Naive thymus-derived CD4-positive, alpha-beta T cell (primary cell): Measurements from ENCODE around the gene CBX5. TPM values are rescaled to one million over a fixed set of nuclear protein-coding genes. Genes with fewer than 3 reads are reported as not detected.

Experiments used
- ATAC-seq: fragments of 150-1000 bp; cut with Tn5 transposase; 2 replicates; pipeline ENCODE4 v1.10.0; 2021; ENCODE audit warnings: mild to moderate bottlenecking, moderate library complexity
- CTCF ChIA-PET: fragments of 350-600 bp; sonication (Branson Sonifier 250); formaldehyde crosslinking; loops from one replicate; lab custom pipeline; 2021; ENCODE audit warnings: antibody characterized with exemption; lab: Charles Lee
- POLR2A ChIA-PET: fragments of 350-600 bp; sonication (Branson Sonifier 250); formaldehyde crosslinking; loops from one replicate; lab custom pipeline; 2021; ENCODE audit warnings: antibody characterized with exemption, inconsistent platforms; lab: Charles Lee
- DNase-seq, 9 donors: peaks; one replicate each; pipeline versions ENCODE4 v3.0.0 to v3.0.0-alpha.2; 2020 to 2022; ENCODE audit warnings: mixed read lengths in 1 of 9
- H3K27ac ChIP-seq: one replicate; pipeline ENCODE4 v1.7.0; 2013; ENCODE audit warnings: mild to moderate bottlenecking, low read depth, low read length, moderate library complexity
- H3K27me3 ChIP-seq, 2 donors: one replicate each; pipeline ENCODE4 v1.7.0; 2013; ENCODE audit warnings: low read length in 2 of 2, mild to moderate bottlenecking in 2 of 2, moderate library complexity in 2 of 2; ENCODE audit not compliant: control insufficient read depth in 2 of 2, insufficient read depth in 2 of 2
- H3K36me3 ChIP-seq, 3 experiments: 1 replicate in 2 of 3; 2 replicates in 1 of 3; pipeline ENCODE4 v1.7.0; 2013; ENCODE audit warnings: low read length in 3 of 3, mild to moderate bottlenecking in 3 of 3, moderate library complexity in 1 of 3; ENCODE audit not compliant: insufficient read depth in 3 of 3, control insufficient read depth in 2 of 3
- H3K4me1 ChIP-seq, 2 donors: one replicate each; pipeline ENCODE4 v1.7.0; 2013; ENCODE audit warnings: low read length in 2 of 2, mild to moderate bottlenecking in 2 of 2, moderate library complexity in 1 of 2; ENCODE audit not compliant: control insufficient read depth in 2 of 2, insufficient read depth in 2 of 2
- H3K4me3 ChIP-seq: 2 replicates; pipeline ENCODE4 v1.7.0; 2013; ENCODE audit warnings: mild to moderate bottlenecking, low read length
- H3K9me3 ChIP-seq, 3 experiments: 1 replicate in 2 of 3; 2 replicates in 1 of 3; pipeline ENCODE4 v1.7.0; 2013; ENCODE audit warnings: low read length in 3 of 3; ENCODE audit not compliant: control insufficient read depth in 2 of 3
- H3K27ac Mint-ChIP-seq, 9 donors: one replicate each; pipeline ENCODE4 v1.8.0; 2020 to 2022; ENCODE audit warnings: mixed read lengths in 9 of 9, mild to moderate bottlenecking in 8 of 9, moderate library complexity in 5 of 9, inconsistent platforms in 2 of 9
- H3K27me3 Mint-ChIP-seq, 5 donors: one replicate each; pipeline ENCODE4 v1.8.0; 2021 to 2022; ENCODE audit warnings: mixed read lengths in 5 of 5, mild to moderate bottlenecking in 1 of 5
- H3K36me3 Mint-ChIP-seq, 5 donors: one replicate each; pipeline ENCODE4 v1.8.0; 2020 to 2022; ENCODE audit warnings: mixed read lengths in 5 of 5, mild to moderate bottlenecking in 3 of 5, inconsistent platforms in 1 of 5
- H3K4me1 Mint-ChIP-seq, 7 donors: one replicate each; pipeline ENCODE4 v1.8.0; 2020 to 2022; ENCODE audit warnings: mixed read lengths in 7 of 7, mild to moderate bottlenecking in 3 of 7, inconsistent platforms in 1 of 7
- H3K4me3 Mint-ChIP-seq, 10 donors: one replicate each; pipeline ENCODE4 v1.8.0; 2020 to 2022; ENCODE audit warnings: mild to moderate bottlenecking in 10 of 10, mixed read lengths in 10 of 10, moderate library complexity in 6 of 10, inconsistent platforms in 2 of 10
- H3K9me3 Mint-ChIP-seq, 11 donors: one replicate each; pipeline ENCODE4 v1.8.0; 2020 to 2022; ENCODE audit warnings: mixed read lengths in 11 of 11, mild to moderate bottlenecking in 4 of 11, inconsistent platforms in 1 of 11, moderate library complexity in 1 of 11
- intact Hi-C, 2 donors: fragments of 100-400 bp; cut with micrococcal nuclease; formaldehyde crosslinking; loops; one replicate each; pipeline ENCODE4 v1.15.1; 2023
- polyA plus RNA-seq, 2 donors: library from polyadenylated mRNA; unstranded; fragments of 300-500 nt; fragmentation: Illumina TruSeq; gene quantifications; one replicate each; pipeline ENCODE4 v1.2.3, GENCODE V29; 2021
- total RNA-seq, 6 experiments: library from RNA in 5 of 6; stranded (reverse) in 5 of 6; gene quantifications; 1 replicate in 5 of 6; 2 replicates in 1 of 6; pipeline ENCODE4 v1.2.3 and lab custom pipeline; 2021 to 2026

The CBX5 gene
- total and polyA plus RNA-seq, 7 experiments from 2014 or later, result 28.2 to 133 (median 51.9) TPM

DNA sequence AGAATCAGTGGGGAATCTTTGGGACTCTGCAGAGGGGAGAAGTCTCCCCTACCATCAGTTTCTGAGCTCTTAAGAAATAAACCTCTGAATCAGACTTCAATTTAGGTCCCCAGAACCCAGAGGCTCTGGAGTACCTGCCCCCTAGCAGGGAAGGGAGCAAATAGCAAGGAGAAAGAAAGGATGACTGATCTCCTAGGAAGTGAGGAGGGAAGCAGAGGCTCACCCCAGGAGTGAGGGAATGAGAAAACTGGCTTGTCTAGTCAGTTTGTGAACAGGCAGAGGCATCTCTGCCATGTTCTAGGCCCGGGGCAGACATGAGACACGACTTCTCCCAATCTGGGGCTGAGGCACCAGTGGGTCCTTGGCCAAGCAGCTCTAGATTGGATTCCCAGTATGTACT is 66.8 kb downstream of the CBX5 start:
- H3K27me3 Mint-ChIP-seq, result peaks cover 8 to 35% (median 12%) of the 10 kb centered on the region in 5 donors
- H3K4me3 Mint-ChIP-seq, result no peak overlapping the region
- no peak overlapping the region for H3K27ac Mint-ChIP-seq

GRCh38 chr12:54211920-54212319 is 68.0 kb downstream of the CBX5 start:
- Mint-ChIP-seq H3K36me3 (no peaks in the 10 kb centered on the region), H3K27me3 (peaks cover 12 to 36% (median 17%) of the 10 kb centered on the region in 5 donors), H3K4me1 (peaks cover 14 to 29% (median 20%) of the 10 kb centered on the region in 7 donors), H3K4me3 (no peak overlapping the region), H3K9me3 (no peaks in the 10 kb centered on the region), H3K27ac (no peak overlapping the region)
- Histone ChIP-seq H3K4me1 (peaks cover 19 to 27% of the 10 kb centered on the region in 2 donors), H3K27me3 (no peaks in the 10 kb centered on the region), H3K9me3 (no peaks in the 10 kb centered on the region), H3K4me3 (no peak overlapping the region), H3K27ac (no peak overlapping the region), H3K36me3 (no peaks in the 10 kb centered on the region)
- CTCF ChIA-PET, result interaction anchor here (0.9 to 1.3 kb wide), 3 partner anchors 9 to 205 kb away, joined by 3 to 5 read pairs (median 4); no protein-coding TSS in a partner anchor
- no peak for DNase-seq
- intact Hi-C loops, result loop anchor here in 1 of 2 donors (5.0 to 10.0 kb wide), 2 partner anchors 465 to 1597 kb away; partner anchors contain the start of gene KRT73
- ATAC-seq, result no peak
- POLR2A ChIA-PET, result no interaction called here

More for the DNA sequence above, 66.8 kb downstream of the CBX5 start:
- Histone ChIP-seq H3K27ac (no peak overlapping the region), H3K9me3 (no peaks in the 10 kb centered on the region), H3K4me1 (peaks cover 25 to 35% of the 10 kb centered on the region in 2 donors), H3K4me3 (no peak overlapping the region), H3K27me3 (no peaks in the 10 kb centered on the region), H3K36me3 (no peaks in the 10 kb centered on the region)
- intact Hi-C loops, result loop anchor here in 1 of 2 donors (5.0 to 10.0 kb wide), 2 partner anchors 466 to 1598 kb away; partner anchors contain the start of gene KRT73
- POLR2A ChIA-PET, result no interaction called here
- Mint-ChIP-seq H3K9me3 (no peaks in the 10 kb centered on the region), H3K4me1 (peaks cover 13 to 40% (median 26%) of the 10 kb centered on the region in 7 donors), H3K36me3 (no peaks in the 10 kb centered on the region)
- CTCF ChIA-PET, result interaction anchor here (0.6 to 3.2 kb wide), 5 partner anchors 11 to 420 kb away, joined by 3 to 15 read pairs (median 4); no protein-coding TSS in a partner anchor
- ATAC-seq (no peak), DNase-seq (no peak)

DNA sequence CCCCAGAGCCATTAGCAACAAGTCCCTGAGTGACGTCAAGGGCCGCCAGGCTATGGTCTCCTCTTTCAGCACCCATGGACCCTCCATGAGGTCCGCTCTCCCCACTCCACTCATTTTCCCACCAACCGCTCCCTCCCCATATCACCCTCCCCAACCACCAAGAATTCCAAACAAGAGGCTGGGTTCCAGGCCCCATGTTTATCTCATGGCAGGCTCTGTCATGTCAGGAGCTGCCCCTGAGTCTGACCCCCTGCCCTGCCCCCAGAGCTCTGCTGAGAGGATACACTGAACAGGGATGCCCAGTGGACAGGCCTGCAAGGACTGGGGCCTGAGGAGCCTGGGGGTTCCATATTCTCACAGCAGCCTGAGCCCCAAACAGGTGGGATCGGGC is 69.5 kb downstream of the CBX5 start:
- H3K27ac Mint-ChIP-seq, result no peak overlapping the region
- ChIA-PET POLR2A (no interaction called here), CTCF (interaction anchor here (1.2 to 6.3 kb wide), 4 partner anchors 9 to 204 kb away, joined by 4 to 71 read pairs (median 4); partner anchors contain the start of gene HOXC8)
- H3K9me3 Mint-ChIP-seq, result no peaks in the 10 kb centered on the region
- Histone ChIP-seq H3K27me3 (no peaks in the 10 kb centered on the region), H3K9me3 (no peaks in the 10 kb centered on the region), H3K4me3 (no peak overlapping the region), H3K4me1 (peaks cover 5 to 12% of the 10 kb centered on the region in 2 donors), H3K36me3 (no peaks in the 10 kb centered on the region), H3K27ac (no peak overlapping the region)
- H3K27me3 Mint-ChIP-seq, result peaks cover 12 to 46% (median 23%) of the 10 kb centered on the region in 5 donors
- no peak for DNase-seq
- no peak overlapping the region for H3K4me3 Mint-ChIP-seq
- no peak for ATAC-seq
- H3K4me1 Mint-ChIP-seq, result peaks cover 4 to 13% (median 8%) of the 10 kb centered on the region in 7 donors
- intact Hi-C loops, result loop anchor here in 1 of 2 donors (5.0 to 10.0 kb wide), 2 partner anchors 463 to 1596 kb away; partner anchors contain the start of gene KRT73
- H3K36me3 Mint-ChIP-seq, result no peaks in the 10 kb centered on the region

DNA sequence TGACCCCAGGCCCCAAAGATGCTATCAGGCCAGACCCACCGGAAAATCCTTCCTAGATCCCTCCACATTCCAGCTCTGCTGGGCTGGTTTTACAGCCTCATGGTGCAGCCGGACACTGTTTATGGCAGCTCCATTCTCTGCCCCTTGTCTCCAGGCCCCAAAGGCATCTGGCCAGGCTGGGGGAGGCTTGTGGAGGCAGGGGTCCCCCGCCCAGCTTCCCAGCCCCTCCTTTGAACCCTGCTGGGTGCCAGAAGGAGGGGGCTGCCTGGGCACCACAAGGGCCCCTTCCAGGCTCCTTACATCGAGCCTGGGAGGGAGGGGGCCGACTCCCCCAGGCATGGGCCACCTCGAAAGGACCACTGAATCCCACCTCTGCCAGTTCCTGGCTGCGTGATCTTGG is 71.3 kb downstream of the CBX5 start:
- H3K4me1 Mint-ChIP-seq, result peaks cover 0 to 6% (median 3%) of the 10 kb centered on the region in 7 donors
- no peak overlapping the region for H3K4me3 Mint-ChIP-seq
- H3K4me1 ChIP-seq, result no peaks in the 10 kb centered on the region
- H3K27me3 Mint-ChIP-seq, result peaks cover 22 to 62% (median 32%) of the 10 kb centered on the region in 5 donors
- H3K27ac Mint-ChIP-seq, result no peak overlapping the region
- H3K36me3 Mint-ChIP-seq, result no peaks in the 10 kb centered on the region
- no peaks in the 10 kb centered on the region for H3K36me3 ChIP-seq
- ChIA-PET CTCF (interaction anchor here (0.8 to 6.3 kb wide), 11 partner anchors 8 to 244 kb away, joined by 3 to 71 read pairs (median 5); partner anchors contain the start of genes HOXC5 and HOXC8), POLR2A (no interaction called here)
- intact Hi-C loops, result loop anchor here (1.0 to 5.0 kb wide), 2 partner anchors 202 to 506 kb away; no protein-coding TSS in a partner anchor
- DNase-seq (no peak), ATAC-seq (no peak)
- H3K27me3 ChIP-seq, result no peaks in the 10 kb centered on the region
- no peaks in the 10 kb centered on the region for H3K9me3 Mint-ChIP-seq
- H3K27ac ChIP-seq, result no peak overlapping the region
- H3K4me3 ChIP-seq, result no peak overlapping the region
- H3K9me3 ChIP-seq, result no peaks in the 10 kb centered on the region

- H3K27me3 ChIP-seq, result no peaks in the 10 kb centered on the region
- ATAC-seq (peak; percentile 92), DNase-seq (peak; percentile 50 to 80 (median 59))
- CTCF ChIA-PET, result interaction anchor here (0.6 to 6.3 kb wide), 20 partner anchors 9 to 416 kb away, joined by 3 to 71 read pairs (median 4); partner anchors contain the start of genes HOXC5 and HOXC8
- H3K36me3 Mint-ChIP-seq, result no peaks in the 10 kb centered on the region
- no peaks in the 10 kb centered on the region for H3K36me3 ChIP-seq
- peaks cover 26 to 61% (median 36%) of the 10 kb centered on the region in 5 donors for H3K27me3 Mint-ChIP-seq
- H3K4me3 Mint-ChIP-seq, result no peak overlapping the region
- no peak overlapping the region for H3K4me3 ChIP-seq
- intact Hi-C loops, result loop anchor here (1.0 to 5.0 kb wide), 3 partner anchors 10 to 505 kb away; no protein-coding TSS in a partner anchor
- no peaks in the 10 kb centered on the region for H3K9me3 ChIP-seq
- POLR2A ChIA-PET, result interaction anchor here (0.6 to 1.0 kb wide), 2 partner anchors 66 to 195 kb away, joined by 4 to 5 read pairs; no protein-coding TSS in a partner anchor
- H3K4me1 ChIP-seq, result no peaks in the 10 kb centered on the region
- H3K27ac ChIP-seq, result no peak overlapping the region
- peak overlapping the region in 1 of 9 donors; percentile 54 for H3K27ac Mint-ChIP-seq
- peaks cover 0 to 6% (median 2%) of the 10 kb centered on the region in 7 donors for H3K4me1 Mint-ChIP-seq
- H3K9me3 Mint-ChIP-seq, result no peaks in the 10 kb centered on the region
Measured at GRCh38 chr12:54207539-54208294, 72.2 kb downstream of the CBX5 start.

DNA sequence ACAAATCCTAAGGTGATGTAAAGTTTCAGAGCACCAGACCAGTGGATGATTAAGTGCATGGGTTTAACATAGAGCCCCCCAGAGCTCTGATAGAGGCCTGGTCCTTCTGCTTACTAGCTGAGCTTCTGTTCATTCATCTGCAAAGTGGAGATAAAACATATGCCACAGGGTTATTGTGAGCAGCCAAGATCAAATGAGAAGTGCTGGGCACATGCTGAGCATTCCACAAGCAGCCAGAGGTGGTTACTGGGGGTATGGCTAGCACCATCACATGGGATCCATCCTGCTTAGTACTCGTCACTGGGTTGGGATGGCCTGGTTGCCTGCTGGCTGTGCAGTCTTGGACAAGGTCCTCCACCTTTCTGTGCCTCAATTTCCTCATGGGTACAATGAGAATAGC is 73.1 kb downstream of the CBX5 start:
- no peaks in the 10 kb centered on the region for H3K9me3 ChIP-seq
- H3K36me3 ChIP-seq, result no peaks in the 10 kb centered on the region
- ATAC-seq (no peak), DNase-seq (no peak)
- Mint-ChIP-seq H3K36me3 (no peaks in the 10 kb centered on the region), H3K4me1 (peaks cover 0 to 6% (median 2%) of the 10 kb centered on the region in 7 donors), H3K27me3 (peaks cover 30 to 57% (median 38%) of the 10 kb centered on the region in 5 donors), H3K4me3 (no peak overlapping the region), H3K9me3 (no peaks in the 10 kb centered on the region), H3K27ac (no peak overlapping the region)
- intact Hi-C loops, result loop anchor here in 1 of 2 donors (1.0 to 5.0 kb wide), 3 partner anchors 11 to 504 kb away; no protein-coding TSS in a partner anchor
- H3K4me1 ChIP-seq, result no peaks in the 10 kb centered on the region
- no peak overlapping the region for H3K27ac ChIP-seq
- ChIA-PET POLR2A (interaction anchor here (0.5 to 1.0 kb wide), 2 partner anchors 67 to 196 kb away, joined by 3 to 4 read pairs; no protein-coding TSS in a partner anchor), CTCF (interaction anchor here (0.6 to 6.3 kb wide), 14 partner anchors 9 to 415 kb away, joined by 3 to 71 read pairs (median 5); partner anchors contain the start of gene HOXC8)
- H3K27me3 ChIP-seq, result no peaks in the 10 kb centered on the region
- no peak overlapping the region for H3K4me3 ChIP-seq
